ENCODE data around the gene MRGPRF.

Gene MRGPRF

GRCh38 chr11:69059429-69059828 lies 46.4 kb upstream of the MRGPRF start:
- DNase-seq (ENCODE audit: low read depth, low spot score): no peak
- no peak overlapping the region for H3K4me3 ChIP-seq (ENCODE audit: low read depth, low read length)
- no peak for TF ChIP-seq CTCF (IDR thresholded peaks at IDR 0.05; ENCODE audit: low read depth, low read length)
- in situ Hi-C loops (cut with HindIII; ENCODE audit: low sequenced_read_pairs): no loop called here

- TF ChIP-seq CTCF (IDR thresholded peaks at IDR 0.05; ENCODE audit: low read depth, low read length): no peak
- DNase-seq (ENCODE audit: low read depth, low spot score): no peak
- H3K4me3 ChIP-seq (ENCODE audit: low read depth, low read length): no peak overlapping the region
- in situ Hi-C loops (cut with HindIII; ENCODE audit: low sequenced_read_pairs): no loop called here
Observed at GRCh38 chr11:69058511-69059270, 45.6 kb upstream of the MRGPRF start.

GRCh38 chr11:69057801-69058200 lies 44.8 kb upstream of the MRGPRF start:
- DNase-seq (ENCODE audit: low read depth, low spot score): no peak
- in situ Hi-C loops (cut with HindIII; ENCODE audit: low sequenced_read_pairs): no loop called here
- no peak for TF ChIP-seq CTCF (IDR thresholded peaks at IDR 0.05; ENCODE audit: low read depth, low read length)
- no peak overlapping the region for H3K4me3 ChIP-seq (ENCODE audit: low read depth, low read length)

GRCh38 chr11:69057236-69057635 lies 44.2 kb upstream of the MRGPRF start:
- no peak for DNase-seq (ENCODE audit: low read depth, low spot score)
- in situ Hi-C loops (cut with HindIII; ENCODE audit: low sequenced_read_pairs): no loop called here
- no peak for TF ChIP-seq CTCF (IDR thresholded peaks at IDR 0.05; ENCODE audit: low read depth, low read length)
- no peak overlapping the region for H3K4me3 ChIP-seq (ENCODE audit: low read depth, low read length)

- no peak overlapping the region for H3K4me3 ChIP-seq (ENCODE audit: low read depth, low read length)
- no peak for TF ChIP-seq CTCF (IDR thresholded peaks at IDR 0.05; ENCODE audit: low read depth, low read length)
- in situ Hi-C loops (cut with HindIII; ENCODE audit: low sequenced_read_pairs): no loop called here
- no peak for DNase-seq (ENCODE audit: low read depth, low spot score)
Observed at GRCh38 chr11:69055598-69056516, 42.8 kb upstream of the MRGPRF start.

- no peak overlapping the region for H3K4me3 ChIP-seq (ENCODE audit: low read depth, low read length)
- in situ Hi-C loops (cut with HindIII; ENCODE audit: low sequenced_read_pairs): no loop called here
- DNase-seq (ENCODE audit: low read depth, low spot score): no peak
- TF ChIP-seq CTCF (IDR thresholded peaks at IDR 0.05; ENCODE audit: low read depth, low read length): no peak
Observed at GRCh38 chr11:69055212-69055586, 42.2 kb upstream of the MRGPRF start.

Data from astrocyte of the spinal cord (primary cell).